Esophagus squamous epithelium (tissue), 5 donors: ENCODE data around the gene MGAT5B. TPM values are rescaled to one million over a fixed set of nuclear protein-coding genes. Genes with fewer than 3 reads are reported as not detected.
A peak's percentile ranks its signal among the peaks of the same experiment; 100 is the strongest.

Experiments
- DNase-seq: peaks from one replicate; lab custom pipeline; 2025; lab: John Stamatoyannopoulos, UW
- H3K27ac ChIP-seq, 4 donors: fragments of 200-600 bp; sonication (generic); one replicate each; pipeline ENCODE4 v1.5.1; 2016 to 2019; ENCODE audit warnings: mild to moderate bottlenecking in 1 of 4
- H3K27me3 ChIP-seq, 4 donors: fragments of 200-600 bp; sonication (generic); 1 replicate in 3 of 4; 2 replicates in 1 of 4; pipeline versions ENCODE4 v1.5.1 to v1.6.0; 2017 to 2021; ENCODE audit warnings: antibody characterized with exemption in 1 of 4
- H3K36me3 ChIP-seq, 3 donors: fragments of 200-600 bp; sonication (generic); one replicate each; pipeline ENCODE4 v1.5.1; 2016 to 2019
- H3K4me1 ChIP-seq, 3 donors: fragments of 200-600 bp; sonication (generic); one replicate each; pipeline ENCODE4 v1.5.1; 2017 to 2019
- H3K4me3 ChIP-seq, 4 donors: fragments of 200-600 bp; sonication (generic); 1 replicate in 3 of 4; 2 replicates in 1 of 4; pipeline ENCODE4 v1.5.1; 2016 to 2019; ENCODE audit warnings: mild to moderate bottlenecking in 2 of 4, moderate library complexity in 1 of 4
- H3K9me3 ChIP-seq, 3 donors: fragments of 200-600 bp; sonication (generic); one replicate each; pipeline ENCODE4 v1.5.1; 2016 to 2019
- CTCF ChIP-seq, 6 experiments: fragments of 450-650 bp in 4 of 6; fragments of 200-600 bp in 2 of 6; sonication (generic) in 2 of 6; IDR thresholded peaks; one replicate each; pipeline ENCODE4 v1.5.1; 2016 to 2019; ENCODE audit warnings: antibody characterized with exemption in 6 of 6, mild to moderate bottlenecking in 4 of 6, moderate library complexity in 4 of 6
- POLR2A ChIP-seq, 4 donors: fragments of 450-650 bp; IDR thresholded peaks; one replicate each; pipeline ENCODE4 v1.6.1; 2017; ENCODE audit warnings: antibody characterized with exemption in 4 of 4, mild to moderate bottlenecking in 4 of 4, moderate library complexity in 3 of 4
- WGBS, 2 donors: methylation state at CpG; one replicate each; pipeline ENCODE4 v1.1.5; 2018; 5-methylcytosine and 5-hydroxymethylcytosine counted together
- intact Hi-C: fragments of 100-400 bp; cut with DNase I; formaldehyde crosslinking; loops from one replicate; pipeline ENCODE4 v1.15.0; 2022
- total RNA-seq, 4 donors: library from RNA; depleted of rRNA; stranded (reverse); fragments of >200 nt; gene quantifications; one replicate each; pipeline ENCODE4 v1.1.0, GENCODE V29; 2016
- donor health status: DM: yes; HTN: yes; CAD: no.

MGAT5B gene
- total RNA-seq, 4 donors from 2014 or later, result 1.3 TPM; not detected in 3

- no peaks in the 10 kb centered on the region for H3K36me3 ChIP-seq
- TF ChIP-seq POLR2A (IDR thresholded peaks at IDR 0.05), result no peak
- TF ChIP-seq CTCF (IDR thresholded peaks at IDR 0.05), result no peak
- H3K9me3 ChIP-seq, result no peaks in the 10 kb centered on the region
- no peak overlapping the region for H3K4me3 ChIP-seq
- WGBS, 2 donors, result 83 to 88% methylated on average over 4 of the region's 4 CpGs
- no peak for DNase-seq
- intact Hi-C loops, result no loop called here
- no peak overlapping the region for H3K27ac ChIP-seq
- peaks cover 6 to 18% (median 11%) of the 10 kb centered on the region in 3 donors for H3K4me1 ChIP-seq
- H3K27me3 ChIP-seq, result peaks cover 3 to 65% (median 5%) of the 10 kb centered on the region in 4 donors
Observed at GRCh38 chr17:76966016-76966415, 97.8 kb downstream of the MGAT5B start.

GRCh38 chr17:76966486-76967181 is 98.4 kb downstream of the MGAT5B start:
- Histone ChIP-seq H3K9me3 (no peaks in the 10 kb centered on the region), H3K36me3 (no peaks in the 10 kb centered on the region), H3K4me1 (peaks cover 6 to 18% (median 11%) of the 10 kb centered on the region in 3 donors), H3K27ac (no peak overlapping the region), H3K27me3 (peaks cover 3 to 71% (median 5%) of the 10 kb centered on the region in 4 donors), H3K4me3 (no peak overlapping the region)
- no peak for TF ChIP-seq POLR2A (IDR thresholded peaks at IDR 0.05)
- no peak for TF ChIP-seq CTCF (IDR thresholded peaks at IDR 0.05)
- intact Hi-C loops, result no loop called here
- 63 to 64% methylated on average over 9 of the region's 9 CpGs for WGBS, 2 donors
- no peak for DNase-seq

- intact Hi-C loops, result no loop called here
Observed at GRCh38 chr17:76967762-76968161, 99.6 kb downstream of the MGAT5B start.

GRCh38 chr17:76968707-76969597 is 100.7 kb downstream of the MGAT5B start:
- TF ChIP-seq CTCF (IDR thresholded peaks at IDR 0.05) (no peak), POLR2A (IDR thresholded peaks at IDR 0.05) (no peak)
- H3K27ac ChIP-seq, result no peak overlapping the region
- intact Hi-C loops, result no loop called here
- peaks cover 3 to 77% (median 5%) of the 10 kb centered on the region in 4 donors for H3K27me3 ChIP-seq
- H3K9me3 ChIP-seq, result no peaks in the 10 kb centered on the region
- DNase-seq, result no peak
- peaks cover 6 to 18% (median 11%) of the 10 kb centered on the region in 3 donors for H3K4me1 ChIP-seq
- no peaks in the 10 kb centered on the region for H3K36me3 ChIP-seq
- H3K4me3 ChIP-seq, result peak overlapping the region in 2 of 4 donors; percentile 26 to 52
- 0 to 14% methylated on average over 1 to 9 of the region's 45 CpGs for WGBS, 2 donors

More at GRCh38 chr17:76967762-76968161, 99.6 kb downstream of the MGAT5B start:
- no peaks in the 10 kb centered on the region for H3K36me3 ChIP-seq
- no peak overlapping the region for H3K4me3 ChIP-seq
- TF ChIP-seq POLR2A (IDR thresholded peaks at IDR 0.05) (no peak), CTCF (IDR thresholded peaks at IDR 0.05) (no peak)
- H3K27ac ChIP-seq, result no peak overlapping the region
- H3K27me3 ChIP-seq, result peaks cover 3 to 77% (median 5%) of the 10 kb centered on the region in 4 donors
- no peaks in the 10 kb centered on the region for H3K9me3 ChIP-seq
- 98 to 100% methylated on average over 4 of the region's 4 CpGs for WGBS, 2 donors
- DNase-seq, result no peak
- H3K4me1 ChIP-seq, result peaks cover 6 to 18% (median 11%) of the 10 kb centered on the region in 3 donors
